Neutrophil (primary cell): ENCODE data around the gene THNSL1.

ENCODE experiments used
- H3K27ac ChIP-seq: fragments of 200-600 bp; sonication (generic); 2 replicates; pipeline ENCODE4 v1.5.1; 2016; ENCODE audit warnings: mild to moderate bottlenecking, moderate library complexity
- H3K27me3 ChIP-seq: fragments of 200-600 bp; sonication (generic); 2 replicates; pipeline ENCODE4 v1.6.0; 2016; ENCODE audit warnings: mild to moderate bottlenecking
- H3K36me3 ChIP-seq: fragments of 200-600 bp; sonication (generic); 2 replicates; pipeline ENCODE4 v1.5.1; 2017
- H3K4me1 ChIP-seq, 2 experiments: fragments of 200-600 bp in 1 of 2; sonication (generic) in 1 of 2; 1 replicate in 1 of 2; 2 replicates in 1 of 2; pipeline versions ENCODE4 v1.5.1 to v1.6.1; 2013 to 2016; ENCODE audit warnings: low read depth in 1 of 2, low read length in 1 of 2, mild to moderate bottlenecking in 1 of 2, moderate library complexity in 1 of 2; ENCODE audit not compliant: control insufficient read depth in 1 of 2, insufficient read depth in 1 of 2
- H3K4me3 ChIP-seq, 2 experiments: fragments of 200-600 bp in 1 of 2; sonication (generic) in 1 of 2; 1 replicate in 1 of 2; 2 replicates in 1 of 2; pipeline ENCODE4 v1.5.1; 2013 to 2016; ENCODE audit warnings: low read depth in 1 of 2, low read length in 1 of 2, mild to moderate bottlenecking in 1 of 2, moderate library complexity in 1 of 2
- H3K9me3 ChIP-seq: fragments of 200-600 bp; sonication (generic); 2 replicates; pipeline ENCODE4 v1.5.1; 2016
- CTCF ChIP-seq: fragments of 200-600 bp; sonication (generic); IDR thresholded peaks from 2 replicates; pipeline ENCODE4 v1.5.1; 2016; ENCODE audit warnings: antibody characterized with exemption

THNSL1 gene

GRCh38 chr10:25038325-25038724 is 21.9 kb downstream of the THNSL1 start:
- Histone ChIP-seq H3K27ac (no peak overlapping the region), H3K4me1 (no peaks in the 10 kb centered on the region), H3K4me3 (no peak overlapping the region), H3K36me3 (no peaks in the 10 kb centered on the region), H3K9me3 (no peaks in the 10 kb centered on the region), H3K27me3 (peaks cover 16% of the 10 kb centered on the region)
- no peak for TF ChIP-seq CTCF

GRCh38 chr10:25039531-25039930 is 23.1 kb downstream of the THNSL1 start:
- no peak for TF ChIP-seq CTCF
- Histone ChIP-seq H3K4me3 (no peak overlapping the region), H3K4me1 (no peaks in the 10 kb centered on the region), H3K27ac (no peak overlapping the region), H3K36me3 (no peaks in the 10 kb centered on the region), H3K9me3 (no peaks in the 10 kb centered on the region), H3K27me3 (peaks cover 16% of the 10 kb centered on the region)

- no peaks in the 10 kb centered on the region for H3K4me1 ChIP-seq
- no peak for TF ChIP-seq CTCF
- H3K27me3 ChIP-seq: no peaks in the 10 kb centered on the region
- no peak overlapping the region for H3K4me3 ChIP-seq
- no peaks in the 10 kb centered on the region for H3K9me3 ChIP-seq
- H3K36me3 ChIP-seq: no peaks in the 10 kb centered on the region
- H3K27ac ChIP-seq: no peak overlapping the region
Measured at GRCh38 chr10:25046641-25047040, 30.2 kb downstream of the THNSL1 start.

DNA sequence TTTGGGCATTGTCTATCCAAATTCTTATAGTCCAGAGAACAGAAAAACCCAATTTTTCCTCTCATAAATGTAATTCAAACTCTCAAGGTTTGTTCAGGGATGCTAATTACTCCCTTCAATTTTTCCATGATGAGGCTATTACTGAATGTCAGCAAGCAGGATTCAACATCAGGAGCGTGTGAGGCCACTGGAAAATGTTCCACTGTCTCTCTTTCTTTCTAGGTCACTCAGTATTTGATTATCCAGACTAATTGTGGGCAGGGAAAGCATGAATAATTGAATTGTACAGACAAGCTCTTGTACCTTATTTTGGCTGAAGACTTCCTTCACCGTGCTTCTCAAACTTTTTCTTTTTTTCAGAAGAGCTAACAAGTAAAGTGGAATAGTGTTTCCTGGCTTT is 30.7 kb downstream of the THNSL1 start:
- Histone ChIP-seq H3K27ac (no peak overlapping the region), H3K4me1 (no peaks in the 10 kb centered on the region), H3K36me3 (no peaks in the 10 kb centered on the region), H3K9me3 (no peaks in the 10 kb centered on the region), H3K27me3 (no peaks in the 10 kb centered on the region), H3K4me3 (no peak overlapping the region)
- no peak for TF ChIP-seq CTCF

GRCh38 chr10:25047591-25048301 is 31.3 kb downstream of the THNSL1 start:
- H3K4me3 ChIP-seq: no peak overlapping the region
- H3K27ac ChIP-seq: no peak overlapping the region
- no peaks in the 10 kb centered on the region for H3K4me1 ChIP-seq
- no peaks in the 10 kb centered on the region for H3K36me3 ChIP-seq
- TF ChIP-seq CTCF: no peak
- H3K9me3 ChIP-seq: no peaks in the 10 kb centered on the region
- H3K27me3 ChIP-seq: no peaks in the 10 kb centered on the region

DNA sequence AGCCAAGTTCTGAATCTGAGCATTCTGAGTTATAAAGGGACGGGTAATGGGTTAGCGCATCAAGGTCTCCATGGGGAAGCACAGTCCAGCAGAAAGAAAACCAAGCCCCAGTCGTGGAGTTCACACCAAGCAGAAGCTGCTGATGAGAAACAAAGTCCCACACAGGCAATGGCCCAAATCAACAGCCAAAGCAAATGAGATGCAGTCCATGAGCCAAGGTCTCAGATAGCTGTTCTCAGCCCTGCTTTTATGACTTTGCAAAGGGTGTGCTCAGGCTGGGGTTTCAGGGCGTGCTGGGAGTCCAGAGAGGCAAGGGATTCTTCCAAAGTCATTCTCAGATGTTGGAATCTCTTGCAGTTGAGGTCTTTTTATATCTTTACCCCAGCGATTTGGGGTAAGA is 32.0 kb downstream of the THNSL1 start:
- Histone ChIP-seq H3K36me3 (no peaks in the 10 kb centered on the region), H3K4me3 (no peak overlapping the region), H3K9me3 (no peaks in the 10 kb centered on the region), H3K4me1 (no peaks in the 10 kb centered on the region), H3K27ac (no peak overlapping the region), H3K27me3 (no peaks in the 10 kb centered on the region)
- TF ChIP-seq CTCF: no peak
